ENCODE results near the gene SLC22A14.

DNA sequence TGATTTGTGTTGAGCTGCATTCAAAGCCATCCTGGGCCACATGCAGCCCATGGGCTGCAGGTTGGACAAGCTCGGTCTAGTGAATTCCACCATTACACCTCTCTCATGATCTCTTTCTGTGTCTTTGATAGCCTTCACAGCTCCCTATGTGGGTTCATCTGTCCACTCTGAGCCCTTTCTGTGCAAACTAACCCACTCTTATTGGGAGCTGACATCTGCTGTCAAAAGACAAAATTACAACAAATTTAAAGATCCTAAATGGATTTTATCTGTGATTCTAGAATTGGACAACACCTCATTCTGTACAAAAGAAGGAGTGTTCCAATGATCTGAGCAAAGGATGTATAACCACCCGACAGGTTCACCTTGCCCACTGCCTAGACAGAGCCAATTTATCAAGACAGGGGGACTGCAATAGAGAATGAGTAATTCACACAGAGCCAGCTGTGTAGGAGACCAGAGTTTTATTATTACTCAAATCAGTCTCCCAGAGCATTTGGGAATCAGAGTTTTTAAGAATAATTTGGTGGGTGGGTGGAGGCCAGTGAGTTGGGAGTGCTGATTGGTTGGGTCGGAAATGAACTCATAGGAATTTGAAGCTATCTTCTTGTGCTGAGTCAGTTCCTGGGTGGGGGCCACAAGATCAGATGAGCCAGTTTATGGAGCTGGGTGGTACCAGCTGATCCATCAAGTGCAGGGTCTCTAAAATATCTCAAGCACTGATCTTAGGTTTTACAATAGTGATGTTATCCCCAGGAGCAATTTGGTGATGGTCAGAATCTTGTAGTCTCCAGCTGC is 61.9 kb downstream of the SLC22A14 start:
- TF ChIP-seq, protein P1, sequence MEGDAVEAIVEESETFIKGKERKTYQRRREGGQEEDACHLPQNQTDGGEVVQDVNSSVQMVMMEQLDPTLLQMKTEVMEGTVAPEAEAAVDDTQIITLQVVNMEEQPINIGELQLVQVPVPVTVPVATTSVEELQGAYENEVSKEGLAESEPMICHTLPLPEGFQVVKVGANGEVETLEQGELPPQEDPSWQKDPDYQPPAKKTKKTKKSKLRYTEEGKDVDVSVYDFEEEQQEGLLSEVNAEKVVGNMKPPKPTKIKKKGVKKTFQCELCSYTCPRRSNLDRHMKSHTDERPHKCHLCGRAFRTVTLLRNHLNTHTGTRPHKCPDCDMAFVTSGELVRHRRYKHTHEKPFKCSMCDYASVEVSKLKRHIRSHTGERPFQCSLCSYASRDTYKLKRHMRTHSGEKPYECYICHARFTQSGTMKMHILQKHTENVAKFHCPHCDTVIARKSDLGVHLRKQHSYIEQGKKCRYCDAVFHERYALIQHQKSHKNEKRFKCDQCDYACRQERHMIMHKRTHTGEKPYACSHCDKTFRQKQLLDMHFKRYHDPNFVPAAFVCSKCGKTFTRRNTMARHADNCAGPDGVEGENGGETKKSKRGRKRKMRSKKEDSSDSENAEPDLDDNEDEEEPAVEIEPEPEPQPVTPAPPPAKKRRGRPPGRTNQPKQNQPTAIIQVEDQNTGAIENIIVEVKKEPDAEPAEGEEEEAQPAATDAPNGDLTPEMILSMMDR (conservative IDR thresholded peaks at IDR 0.05) = peak; percentile 15
- TF ChIP-seq ZFX (IDR thresholded peaks at IDR 0.05) = no peak

Measured in C4-2B (cell line).